ENCODE measurements around the gene KASH5. TPM values are rescaled to one million over a fixed set of nuclear protein-coding genes. Genes with fewer than 3 reads are reported as not detected.

Gene KASH5
- total and polyA plus RNA-seq, 2 of the 13 experiments (the other 11 are each of a cell fraction or from before 2014, with no cell fraction given): not detected

GRCh38 chr19:49463960-49464740 lies 76.1 kb downstream of the KASH5 start (continued):
- TF ChIP-seq, protein P1, sequence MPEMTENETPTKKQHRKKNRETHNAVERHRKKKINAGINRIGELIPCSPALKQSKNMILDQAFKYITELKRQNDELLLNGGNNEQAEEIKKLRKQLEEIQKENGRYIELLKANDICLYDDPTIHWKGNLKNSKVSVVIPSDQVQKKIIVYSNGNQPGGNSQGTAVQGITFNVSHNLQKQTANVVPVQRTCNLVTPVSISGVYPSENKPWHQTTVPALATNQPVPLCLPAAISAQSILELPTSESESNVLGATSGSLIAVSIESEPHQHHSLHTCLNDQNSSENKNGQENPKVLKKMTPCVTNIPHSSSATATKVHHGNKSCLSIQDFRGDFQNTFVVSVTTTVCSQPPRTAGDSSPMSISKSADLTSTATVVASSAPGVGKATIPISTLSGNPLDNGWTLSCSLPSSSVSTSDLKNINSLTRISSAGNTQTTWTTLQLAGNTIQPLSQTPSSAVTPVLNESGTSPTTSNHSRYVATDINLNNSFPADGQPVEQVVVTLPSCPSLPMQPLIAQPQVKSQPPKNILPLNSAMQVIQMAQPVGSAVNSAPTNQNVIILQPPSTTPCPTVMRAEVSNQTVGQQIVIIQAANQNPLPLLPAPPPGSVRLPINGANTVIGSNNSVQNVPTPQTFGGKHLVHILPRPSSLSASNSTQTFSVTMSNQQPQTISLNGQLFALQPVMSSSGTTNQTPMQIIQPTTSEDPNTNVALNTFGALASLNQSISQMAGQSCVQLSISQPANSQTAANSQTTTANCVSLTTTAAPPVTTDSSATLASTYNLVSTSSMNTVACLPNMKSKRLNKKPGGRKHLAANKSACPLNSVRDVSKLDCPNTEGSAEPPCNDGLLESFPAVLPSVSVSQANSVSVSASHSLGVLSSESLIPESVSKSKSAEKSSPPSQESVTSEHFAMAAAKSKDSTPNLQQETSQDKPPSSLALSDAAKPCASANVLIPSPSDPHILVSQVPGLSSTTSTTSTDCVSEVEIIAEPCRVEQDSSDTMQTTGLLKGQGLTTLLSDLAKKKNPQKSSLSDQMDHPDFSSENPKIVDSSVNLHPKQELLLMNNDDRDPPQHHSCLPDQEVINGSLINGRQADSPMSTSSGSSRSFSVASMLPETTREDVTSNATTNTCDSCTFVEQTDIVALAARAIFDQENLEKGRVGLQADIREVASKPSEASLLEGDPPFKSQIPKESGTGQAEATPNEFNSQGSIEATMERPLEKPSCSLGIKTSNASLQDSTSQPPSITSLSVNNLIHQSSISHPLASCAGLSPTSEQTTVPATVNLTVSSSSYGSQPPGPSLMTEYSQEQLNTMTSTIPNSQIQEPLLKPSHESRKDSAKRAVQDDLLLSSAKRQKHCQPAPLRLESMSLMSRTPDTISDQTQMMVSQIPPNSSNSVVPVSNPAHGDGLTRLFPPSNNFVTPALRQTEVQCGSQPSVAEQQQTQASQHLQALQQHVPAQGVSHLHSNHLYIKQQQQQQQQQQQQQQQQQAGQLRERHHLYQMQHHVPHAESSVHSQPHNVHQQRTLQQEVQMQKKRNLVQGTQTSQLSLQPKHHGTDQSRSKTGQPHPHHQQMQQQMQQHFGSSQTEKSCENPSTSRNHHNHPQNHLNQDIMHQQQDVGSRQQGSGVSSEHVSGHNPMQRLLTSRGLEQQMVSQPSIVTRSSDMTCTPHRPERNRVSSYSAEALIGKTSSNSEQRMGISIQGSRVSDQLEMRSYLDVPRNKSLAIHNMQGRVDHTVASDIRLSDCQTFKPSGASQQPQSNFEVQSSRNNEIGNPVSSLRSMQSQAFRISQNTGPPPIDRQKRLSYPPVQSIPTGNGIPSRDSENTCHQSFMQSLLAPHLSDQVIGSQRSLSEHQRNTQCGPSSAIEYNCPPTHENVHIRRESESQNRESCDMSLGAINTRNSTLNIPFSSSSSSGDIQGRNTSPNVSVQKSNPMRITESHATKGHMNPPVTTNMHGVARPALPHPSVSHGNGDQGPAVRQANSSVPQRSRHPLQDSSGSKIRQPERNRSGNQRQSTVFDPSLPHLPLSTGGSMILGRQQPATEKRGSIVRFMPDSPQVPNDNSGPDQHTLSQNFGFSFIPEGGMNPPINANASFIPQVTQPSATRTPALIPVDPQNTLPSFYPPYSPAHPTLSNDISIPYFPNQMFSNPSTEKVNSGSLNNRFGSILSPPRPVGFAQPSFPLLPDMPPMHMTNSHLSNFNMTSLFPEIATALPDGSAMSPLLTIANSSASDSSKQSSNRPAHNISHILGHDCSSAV (CRISPR knock-in tag; IDR thresholded peaks at IDR 0.05; ENCODE audit: borderline replicate concordance): no peak

GRCh38 chr19:49465371-49465770 lies 77.3 kb downstream of the KASH5 start:
- Histone ChIP-seq H3K79me2 (ENCODE audit: insufficient read depth, low read length) (no peaks in the 10 kb centered on the region), H3K4me3 (replicated peaks in 1 of 3; ENCODE audit: insufficient read depth in 1 of 3, low read depth in 2 of 3, low read length in 3 of 3) (no peak overlapping the region), H3K27ac (ENCODE audit: extremely low read length, insufficient read depth, low read length) (no peak overlapping the region), H3K4me2 (ENCODE audit: low read depth, low read length) (no peak overlapping the region), H3K9ac (ENCODE audit: insufficient read depth, low read depth, low read length) (no peak overlapping the region), H3K36me3 (replicated peaks in 1 of 2; ENCODE audit: control insufficient read depth in 1 of 2, insufficient read depth in 2 of 2, low read length in 2 of 2) (peaks cover 1 to 6% of the 10 kb centered on the region in 2 experiments; a peak in 2 of 5 replicates), H3K9me3 (ENCODE audit: low read length) (no peaks in the 10 kb centered on the region), H3K4me1 (ENCODE audit: insufficient read depth, low read length) (no peaks in the 10 kb centered on the region), H4K20me1 (ENCODE audit: insufficient read depth, low read length) (no peaks in the 10 kb centered on the region), H2AFZ (ENCODE audit: low read length) (no peak overlapping the region), H3K27me3 (ENCODE audit: control insufficient read depth in 1 of 2, insufficient read depth in 2 of 2, low read length in 2 of 2) (no peaks in the 10 kb centered on the region)
- ChIA-PET CTCF (ENCODE audit: low intra/inter-chr PET ratio, low total read pairs) (no interaction called here), POLR2A (interaction anchor here (1.3 kb wide), 1 partner anchor 12 kb away, joined by 3 read pairs; the partner anchor contains the start of gene ALDH16A1)
- no peak for ATAC-seq
- BruUV-seq (replicated peaks): no TSS peak
- DNase-seq (ENCODE audit: low spot score): no peak
- intact Hi-C loops (cut with micrococcal nuclease; ENCODE audit: unreplicated experiment): no loop called here
- in situ Hi-C loops (cut with HindIII; ENCODE audit: extremely low pct_ligation_motif_present, low pct_unique_long_range_greater_than_20kb): no loop called here
- FAIRE-seq: no peak
- WGBS (ENCODE audit: low lambda C conversion rate): 80% methylated on average over 1 of the region's 3 CpGs
- TF ChIP-seq MAF1 (CRISPR knock-in tag; IDR thresholded peaks at IDR 0.05; ENCODE audit: borderline replicate concordance) (no peak), ELF4 (CRISPR knock-in tag; IDR thresholded peaks at IDR 0.05; ENCODE audit: borderline replicate concordance) (no peak), PAF1 (CRISPR knock-in tag; IDR thresholded peaks at IDR 0.05) (no peak), MLLT10 (CRISPR knock-in tag; IDR thresholded peaks at IDR 0.05) (no peak), REXO4 (CRISPR knock-in tag; IDR thresholded peaks at IDR 0.05; ENCODE audit: borderline replicate concordance) (no peak), ZBTB20 (CRISPR knock-in tag; IDR thresholded peaks at IDR 0.05; ENCODE audit: borderline replicate concordance, low read depth) (no peak), ZNF7 (CRISPR knock-in tag; IDR thresholded peaks at IDR 0.05) (no peak), ZNF180 (CRISPR knock-in tag; IDR thresholded peaks at IDR 0.05; ENCODE audit: borderline replicate concordance, low read depth) (no peak), RARA (CRISPR knock-in tag; IDR thresholded peaks at IDR 0.05) (no peak), PCBP1 (IDR thresholded peaks at IDR 0.05; ENCODE audit: borderline replicate concordance, low read depth, low read length) (no peak), ZFX (CRISPR knock-in tag; IDR thresholded peaks at IDR 0.05; ENCODE audit: low read depth) (no peak), TBX2 (CRISPR knock-in tag; IDR thresholded peaks at IDR 0.05; ENCODE audit: borderline replicate concordance) (no peak), EP300 (IDR thresholded peaks at IDR 0.05; ENCODE audit: low read depth in 2 of 2, low read length in 2 of 2) (no peak), EP300 (CRISPR knock-in tag; IDR thresholded peaks at IDR 0.05; ENCODE audit: borderline replicate concordance) (no peak)

Data from HepG2 (cell line).